Hippocampal formation (tissue), 2 donors: ENCODE measurements around the gene CNP.
"Not testable (repeated sequence)": the region's sequence is repeated elsewhere in the genome, so short reads cannot be mapped to it uniquely, and the experiment has no call there.

Source experiments
- DNase-seq, 2 donors: peaks; one replicate each; lab custom pipeline; 2025; lab: John Stamatoyannopoulos, UW

The CNP gene

DNA sequence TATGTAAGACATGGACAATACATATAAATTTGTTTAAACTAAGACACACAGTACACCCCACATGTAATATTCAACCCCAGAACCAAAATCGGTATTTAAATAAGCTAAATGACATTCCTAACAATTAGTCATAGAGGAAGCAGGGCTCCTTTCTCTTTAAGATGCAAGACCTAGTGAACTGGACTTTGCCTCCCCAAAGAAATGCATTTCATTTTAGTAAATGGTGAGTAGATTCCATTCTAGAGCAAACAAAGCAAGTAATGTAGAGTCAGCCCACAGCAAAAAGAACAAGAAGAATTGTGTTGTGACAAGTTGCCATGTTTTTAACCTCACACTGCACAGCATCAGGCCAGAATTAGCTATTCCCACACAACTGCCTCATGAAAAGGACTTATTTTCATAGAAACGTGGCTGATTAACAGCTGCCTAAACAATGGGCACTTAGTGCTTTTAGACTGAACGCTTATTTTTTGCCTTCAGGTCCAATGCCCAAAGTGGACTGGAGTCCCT lies 36.3 kb downstream of the CNP start:
- peak in 1 of 2 donors; percentile 50 for DNase-seq

- DNase-seq = no peak
These were observed 38.6 kb downstream of the CNP start for GRCh38 chr17:42005166-42005565.

DNA sequence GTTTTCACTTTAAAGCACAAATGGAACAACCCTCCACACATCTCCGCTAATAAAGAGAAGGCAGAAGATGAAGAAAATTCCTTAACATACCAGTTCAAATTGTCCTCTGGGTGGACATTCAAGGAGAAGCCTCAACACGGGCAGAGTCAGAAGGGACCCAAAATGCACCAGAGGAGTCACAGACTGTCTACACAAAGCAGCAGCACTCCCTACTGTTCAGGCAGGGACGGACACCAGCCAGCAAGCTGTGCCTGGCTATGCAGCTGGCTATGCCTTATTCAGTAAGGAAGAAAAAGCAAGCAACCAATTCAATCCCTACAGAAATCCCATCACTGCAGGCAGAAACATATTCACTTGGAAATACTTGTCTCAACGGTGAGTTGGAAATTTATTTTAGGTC lies 42.6 kb downstream of the CNP start:
- DNase-seq = peak; percentile 72 to 84

DNA sequence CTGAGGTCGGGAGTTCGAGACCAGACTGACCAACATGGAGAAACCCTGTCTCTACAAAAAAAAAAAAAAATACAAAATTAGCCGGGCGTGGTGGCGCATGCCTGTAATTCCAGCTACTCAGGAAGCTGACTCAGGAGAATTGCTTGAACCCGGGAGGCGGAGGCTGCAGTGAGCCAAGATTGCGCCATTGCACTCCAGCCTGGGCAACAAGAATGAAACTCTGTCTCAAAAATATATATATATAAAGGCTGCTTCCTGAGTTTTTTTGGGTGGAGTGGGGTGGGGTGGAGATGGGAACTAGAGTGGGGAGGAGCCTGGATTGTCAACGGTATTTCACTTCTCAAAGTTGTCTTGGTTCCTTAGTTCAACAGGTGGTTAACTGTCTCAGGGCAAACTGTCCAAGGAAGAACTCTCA lies 43.7 kb downstream of the CNP start:
- not testable (repeated sequence) for DNase-seq

GRCh38 chr17:42010898-42011516 lies 44.4 kb downstream of the CNP start:
- no peak for DNase-seq

- DNase-seq = not testable (repeated sequence)
These were observed 45.8 kb downstream of the CNP start for GRCh38 chr17:42012363-42012762.

GRCh38 chr17:42013740-42014139 lies 47.1 kb downstream of the CNP start:
- DNase-seq = not testable (repeated sequence)

GRCh38 chr17:42016411-42016831 lies 49.8 kb downstream of the CNP start:
- no peak for DNase-seq

- peak; percentile 85 to 93 for DNase-seq
These were observed 50.6 kb downstream of the CNP start, which contains the start of gene DNAJC7 for GRCh38 chr17:42016941-42017865. Gene DNAJC7, minus strand, starts transcription at chr17:42017439. Its CDS starts 23 bp downstream, at chr17:42017416.

DNA sequence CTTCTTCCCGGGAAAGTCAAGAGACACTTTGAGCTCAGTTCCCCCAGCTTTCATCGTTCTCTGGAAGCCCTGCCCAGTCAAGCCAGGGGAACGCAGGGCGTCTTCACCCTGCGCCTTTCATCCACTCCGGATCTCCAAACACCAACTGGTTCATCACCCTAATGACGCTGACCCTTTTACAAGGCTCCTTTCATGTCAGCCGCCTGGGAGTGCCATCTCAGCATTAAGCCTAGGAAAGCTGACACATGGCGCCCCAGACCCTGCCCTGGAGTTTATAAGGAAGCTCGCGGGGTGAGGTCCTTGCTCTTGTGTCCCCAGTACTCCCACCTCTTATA lies 51.2 kb downstream of the CNP start:
- no peak for DNase-seq

- DNase-seq = no peak
These were observed 51.7 kb downstream of the CNP start for GRCh38 chr17:42018339-42018738.

- DNase-seq = no peak
These were observed 52.4 kb downstream of the CNP start for GRCh38 chr17:42018988-42019387.

DNA sequence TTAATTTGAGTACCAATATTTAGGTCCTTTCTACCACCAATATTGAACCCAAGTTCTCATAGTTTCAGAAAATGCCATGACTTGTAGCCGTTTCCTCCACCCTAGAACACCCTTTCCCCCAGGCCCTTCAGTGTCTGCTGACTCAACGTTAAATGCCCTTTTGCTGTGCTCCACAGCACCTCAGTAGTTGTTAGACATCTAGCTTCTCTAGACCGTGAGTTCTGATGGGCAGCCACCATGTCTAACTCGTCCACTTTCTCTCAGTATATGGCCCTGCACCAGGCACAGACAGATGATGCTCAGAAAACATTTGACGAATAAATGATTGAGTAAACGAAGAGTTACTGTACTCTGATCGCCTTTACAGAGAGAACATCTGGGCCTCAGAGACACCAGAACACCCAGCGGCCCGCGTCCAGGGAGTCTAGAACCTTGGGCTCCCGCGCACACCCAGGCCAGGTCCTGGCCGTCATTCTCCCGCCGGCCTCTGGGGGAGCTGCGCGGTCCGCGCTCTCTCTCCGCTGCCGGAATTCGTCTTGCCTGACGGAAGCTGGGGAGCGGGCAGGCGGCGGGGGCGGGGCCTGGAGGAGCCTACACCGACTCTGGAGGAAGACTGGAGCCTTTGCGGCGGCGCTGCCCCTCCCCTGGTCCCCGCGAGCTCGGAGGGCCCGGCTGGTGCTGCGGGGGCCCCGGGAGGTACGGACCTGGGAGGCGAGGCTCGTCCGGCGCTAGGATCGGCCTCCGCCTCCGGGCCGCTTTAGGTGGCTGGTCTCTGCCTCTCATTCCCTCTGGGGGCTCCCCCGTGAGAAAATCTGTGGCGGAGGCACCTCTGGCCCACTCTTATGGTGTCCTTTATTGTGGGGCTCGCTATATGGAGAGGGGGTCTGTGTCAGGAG lies 53.2 kb downstream of the CNP start, which contains the start of gene NKIRAS2:
TSS of gene NKIRAS2 (plus strand) at position 582 of the 896 bp plus-strand sequence. CDS start 1,488 bp downstream, outside the sequence.
- DNase-seq = peak; percentile 84 to 86

DNA sequence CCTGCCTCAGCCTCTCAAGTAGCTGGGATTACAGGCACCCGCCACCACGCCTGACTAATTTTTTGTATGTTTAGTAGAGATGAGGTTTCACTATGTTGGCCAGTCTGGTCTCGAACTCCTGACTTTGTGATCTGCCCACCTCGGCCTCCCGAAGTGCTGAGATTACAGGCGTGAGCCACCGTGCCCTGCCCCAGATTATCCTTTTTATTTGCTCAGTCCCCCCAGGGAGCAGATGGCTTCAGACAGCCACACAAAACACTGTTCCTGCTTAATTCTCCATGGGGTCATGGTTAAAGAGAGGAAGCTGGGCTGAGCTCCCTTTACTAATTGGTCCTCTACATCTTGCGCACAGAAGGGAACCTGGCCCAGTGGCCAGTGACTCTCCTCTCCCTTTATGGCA lies 54.2 kb downstream of the CNP start:
- not testable (repeated sequence) for DNase-seq

GRCh38 chr17:42023524-42024349 lies 57.1 kb downstream of the CNP start:
- peak in 1 of 2 donors; percentile 8 for DNase-seq

DNA sequence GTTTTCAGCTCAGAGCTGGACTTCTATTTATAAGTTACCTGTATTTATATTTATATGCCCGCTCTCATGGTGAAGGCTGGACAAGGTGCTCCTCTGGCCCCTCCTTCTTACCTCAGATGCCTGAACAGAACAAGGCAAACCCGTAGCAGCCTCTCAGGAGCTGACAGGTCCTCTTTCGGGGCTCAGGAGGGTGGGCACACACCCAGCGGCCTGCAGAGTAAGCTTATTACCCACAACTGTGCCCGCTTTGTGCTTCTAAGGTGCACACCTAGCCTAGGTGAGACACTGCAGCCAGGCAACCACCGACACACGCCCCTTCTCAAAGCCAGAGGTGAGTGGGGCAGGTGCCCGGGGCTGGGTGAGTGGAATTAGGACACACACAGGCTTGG lies 58.6 kb downstream of the CNP start:
- DNase-seq = no peak

- DNase-seq = no peak
These were observed 59.3 kb downstream of the CNP start for GRCh38 chr17:42025936-42026335.

DNA sequence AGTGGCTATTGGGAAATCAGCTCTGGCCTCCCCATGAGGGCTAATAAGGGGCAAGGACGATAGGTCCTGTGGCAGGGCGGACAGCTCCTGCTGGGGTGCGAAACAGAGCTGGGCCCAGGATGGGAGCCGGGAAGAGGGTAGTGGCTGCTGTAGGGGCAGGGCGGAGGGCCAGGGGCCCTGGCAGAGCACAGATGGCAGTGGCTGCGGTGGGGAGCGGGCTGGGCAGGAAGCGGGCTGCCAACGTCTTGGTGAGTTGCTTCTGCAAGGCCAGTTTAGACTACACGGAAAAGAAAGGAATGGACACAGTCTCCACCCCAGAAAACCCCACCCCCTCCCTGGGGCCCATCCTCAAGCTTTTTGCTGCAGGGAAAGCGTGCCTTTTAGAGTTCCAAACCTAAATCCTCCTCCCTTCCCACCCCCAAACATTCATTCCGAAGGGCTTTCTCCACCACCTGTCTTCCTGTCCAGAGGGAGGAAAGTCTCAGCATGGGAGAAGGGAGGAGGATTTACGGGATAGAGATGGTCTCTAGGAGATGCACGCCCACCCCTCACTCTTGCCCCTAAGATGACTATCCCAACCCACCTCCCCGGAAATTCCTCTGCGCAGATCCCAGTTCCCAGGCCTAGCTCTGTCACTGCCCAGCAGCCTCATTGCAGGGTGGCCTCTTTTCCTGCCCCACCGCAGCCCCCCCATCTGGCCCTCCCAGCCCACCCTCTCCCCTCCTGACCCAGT lies 60.4 kb downstream of the CNP start:
- DNase-seq = no peak
